ENCODE measurements around the gene SLC17A1.
"Not testable (repeated sequence)": the region's sequence is repeated elsewhere in the genome, so short reads cannot be mapped to it uniquely, and the experiment has no call there.

SLC17A1 gene

DNA sequence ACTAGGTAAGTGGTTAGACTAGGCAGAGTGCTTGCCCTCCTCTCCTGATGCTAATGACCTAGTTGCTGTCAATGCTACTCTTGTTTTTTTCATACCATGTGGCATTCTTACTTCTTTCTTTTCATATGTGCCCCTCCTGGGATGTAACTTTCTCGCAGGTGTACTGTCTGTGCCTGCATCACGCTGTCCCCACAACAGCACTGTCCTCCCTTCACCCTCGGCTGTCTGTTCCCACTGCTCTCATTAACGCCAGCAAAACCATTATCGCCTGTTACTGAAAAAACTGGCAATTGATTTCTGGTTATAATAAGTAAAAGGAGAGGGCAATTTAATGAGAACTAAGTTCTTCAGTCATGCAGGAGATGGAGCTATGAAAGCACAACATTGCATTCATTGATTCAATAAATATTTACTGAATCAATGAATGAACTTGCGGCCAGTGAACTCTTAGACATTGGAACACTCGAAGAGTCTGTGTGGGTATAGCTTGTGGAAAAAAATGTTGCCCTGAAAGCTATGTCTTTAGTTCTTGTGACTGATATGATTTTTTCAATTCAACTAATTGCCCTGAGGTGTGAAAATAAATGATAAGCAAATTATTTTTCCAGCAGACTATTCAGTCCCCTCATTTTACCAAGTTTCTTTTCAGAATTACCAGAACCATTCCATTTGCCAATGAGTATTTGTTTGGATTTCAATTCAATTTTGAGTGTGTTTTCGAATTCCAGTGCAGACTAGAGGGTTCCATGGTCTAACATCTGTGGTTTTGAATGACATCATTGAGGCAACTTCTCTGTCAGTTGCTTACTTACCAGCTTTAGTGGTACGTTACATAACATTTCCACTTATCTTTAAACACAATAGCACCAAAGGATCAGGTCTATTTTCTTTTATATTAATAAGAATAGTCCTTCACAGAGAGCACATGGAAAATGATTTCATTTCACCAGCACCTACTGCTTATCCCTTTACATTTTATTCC lies 75.2 kb downstream of the SLC17A1 start:
- DNase-seq, result no peak

DNA sequence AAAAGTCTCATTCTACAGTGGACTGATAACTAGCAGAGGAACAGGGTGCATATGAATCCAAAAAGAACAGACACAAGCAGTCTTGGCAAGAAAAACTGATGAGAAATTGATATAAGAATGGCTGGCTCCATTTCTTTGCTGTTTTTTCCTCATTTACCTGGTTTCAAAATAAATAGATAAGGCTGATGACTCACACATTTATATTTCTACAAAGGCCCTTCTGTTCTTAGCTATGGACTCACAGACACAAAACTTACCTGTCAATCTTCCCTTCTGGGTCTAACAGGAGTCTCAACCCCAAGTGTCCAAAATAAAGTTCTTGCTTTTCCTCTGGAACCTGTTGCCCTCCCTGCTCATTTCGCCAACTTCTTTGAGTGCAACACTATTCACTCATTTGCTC lies 76.4 kb downstream of the SLC17A1 start:
- no peak for DNase-seq

DNA sequence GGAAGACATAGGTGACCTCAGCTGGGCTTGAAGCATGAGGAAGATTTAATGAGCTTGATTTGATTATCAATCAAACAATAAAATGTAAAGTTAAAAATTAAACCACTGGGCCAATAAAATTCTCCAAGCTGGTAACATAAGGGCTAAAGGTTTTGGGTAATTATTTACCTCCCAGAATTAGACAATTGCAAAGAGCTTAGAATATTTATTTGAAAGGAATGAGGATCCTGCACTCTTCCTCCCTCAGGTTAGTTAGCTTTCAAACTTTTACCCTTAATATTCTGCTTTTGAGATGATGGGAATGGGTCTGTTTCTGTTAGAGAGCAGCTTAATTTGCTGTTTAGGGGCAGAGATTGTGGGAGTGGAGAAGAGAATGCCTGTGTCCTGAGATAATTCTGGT lies 77.3 kb downstream of the SLC17A1 start, which contains the start of gene SLC17A4:
SLC17A4 (plus strand) TSS at position 208 of the 400 bp plus-strand sequence. CDS start 7,221 bp downstream, outside the sequence.
- no peak for DNase-seq

- no peak for DNase-seq
Observed at GRCh38 chr6:25753079-25753478, 78.8 kb downstream of the SLC17A1 start.

GRCh38 chr6:25750906-25751305 lies 80.9 kb downstream of the SLC17A1 start:
- DNase-seq, result no peak

DNA sequence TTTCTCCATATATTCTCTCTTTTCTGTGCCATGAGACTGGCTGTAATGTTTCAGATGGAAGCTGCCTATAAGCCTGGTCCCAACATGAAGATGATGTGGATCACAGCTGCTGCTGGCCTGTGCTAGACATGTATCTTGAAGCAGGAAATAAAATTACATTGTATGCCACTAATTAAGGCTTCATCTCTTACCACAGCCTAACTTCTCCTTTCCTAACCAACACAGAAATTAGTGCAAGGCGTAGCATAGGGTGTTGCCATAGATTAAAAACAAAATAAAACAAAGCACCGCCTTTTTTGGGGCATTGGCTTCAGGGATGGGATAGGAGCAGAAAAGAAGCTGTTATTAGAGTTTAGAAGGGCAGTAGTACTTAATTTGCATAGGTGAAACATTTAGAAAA lies 82.0 kb downstream of the SLC17A1 start:
- no peak for DNase-seq

GRCh38 chr6:25748601-25749517 lies 83.0 kb downstream of the SLC17A1 start:
- DNase-seq, result not testable (repeated sequence)

DNA sequence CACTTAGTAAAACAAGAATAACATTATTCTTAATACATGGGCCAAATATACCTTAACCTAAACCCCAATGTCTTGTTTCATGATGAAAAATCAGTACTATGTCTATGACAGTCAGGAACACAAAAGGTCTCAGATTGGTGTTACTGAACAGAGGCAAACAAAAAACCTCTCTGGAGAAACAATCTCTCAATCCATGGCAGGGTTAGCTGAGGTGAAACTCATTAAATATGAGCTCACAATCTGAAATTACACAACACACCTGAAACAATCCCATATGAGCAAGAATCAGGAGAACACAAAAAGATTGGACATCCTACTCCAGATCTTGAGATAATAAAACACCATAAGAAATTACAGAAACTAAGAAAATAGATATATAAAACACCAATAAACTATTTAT lies 83.8 kb downstream of the SLC17A1 start:
- no peak for DNase-seq

DNA sequence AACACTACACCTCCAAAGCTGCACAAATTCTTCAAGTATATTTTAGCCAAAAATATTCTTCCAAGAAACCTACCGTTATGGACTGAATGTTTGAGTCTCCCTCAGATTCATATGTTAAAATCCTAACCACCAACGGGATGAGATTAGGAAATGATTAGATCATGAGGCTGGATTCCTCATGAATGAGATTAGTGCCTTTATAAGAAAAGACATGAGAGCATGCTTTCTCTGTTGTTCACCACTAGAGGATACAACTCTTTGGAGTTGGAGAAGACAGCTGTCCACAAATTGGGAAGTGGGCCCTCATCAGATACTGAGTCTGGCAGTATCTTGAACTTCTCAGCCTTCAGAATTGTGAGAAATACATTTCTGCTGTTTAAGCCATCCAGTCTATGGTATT lies 84.4 kb downstream of the SLC17A1 start:
- DNase-seq, result no peak

- DNase-seq, result no peak
Observed at GRCh38 chr6:25746968-25747367, 84.9 kb downstream of the SLC17A1 start.

GRCh38 chr6:25745836-25746235 lies 86.0 kb downstream of the SLC17A1 start:
- no peak for DNase-seq

GRCh38 chr6:25743868-25744267 lies 88.0 kb downstream of the SLC17A1 start:
- no peak for DNase-seq

GRCh38 chr6:25735261-25735660 lies 96.6 kb downstream of the SLC17A1 start:
- DNase-seq, result no peak
